Measurements from ENCODE around the gene WDR3.
A peak's percentile ranks its signal among the peaks of the same experiment; 100 is the strongest.
"Not testable (repeated sequence)": the region's sequence is repeated elsewhere in the genome, so short reads cannot be mapped to it uniquely, and the experiment has no call there.

WDR3 gene

GRCh38 chr1:117929343-117930172 is at the start of gene WDR3, which contains the start of gene GDAP2:
Gene WDR3 (plus strand): TSS chr1:117929739. CDS start chr1:117933320, 3,581 bp downstream.
Gene GDAP2 (minus strand): TSS chr1:117929621. CDS start chr1:117920357, 9,264 bp downstream.
- peak; percentile 96 for DNase-seq

GRCh38 chr1:117883616-117884015 is 45.9 kb upstream of the WDR3 start:
- DNase-seq: no peak

- DNase-seq: no peak
Observed at GRCh38 chr1:117886101-117886795, 43.3 kb upstream of the WDR3 start.

GRCh38 chr1:117890452-117890851 is 39.1 kb upstream of the WDR3 start:
- DNase-seq: no peak

GRCh38 chr1:117892512-117892911 is 37.0 kb upstream of the WDR3 start:
- DNase-seq: no peak

GRCh38 chr1:117894078-117894477 is 35.5 kb upstream of the WDR3 start:
- DNase-seq: no peak

GRCh38 chr1:117895482-117896114 is 33.9 kb upstream of the WDR3 start:
- peak; percentile 53 for DNase-seq

- DNase-seq: no peak
Observed at GRCh38 chr1:117897551-117897950, 32.0 kb upstream of the WDR3 start.

- no peak for DNase-seq
Observed at GRCh38 chr1:117899801-117900200, 29.7 kb upstream of the WDR3 start.

- DNase-seq: no peak
Observed at GRCh38 chr1:117902944-117903343, 26.6 kb upstream of the WDR3 start.

GRCh38 chr1:117904485-117904884 is 25.1 kb upstream of the WDR3 start:
- no peak for DNase-seq

- no peak for DNase-seq
Observed at GRCh38 chr1:117905019-117905418, 24.5 kb upstream of the WDR3 start.

GRCh38 chr1:117911051-117911450 is 18.5 kb upstream of the WDR3 start:
- no peak for DNase-seq

- no peak for DNase-seq
Observed at GRCh38 chr1:117919376-117919775, 10.2 kb upstream of the WDR3 start.

- DNase-seq: no peak
Observed at GRCh38 chr1:117921991-117922390, 7.5 kb upstream of the WDR3 start.

GRCh38 chr1:117922717-117923116 is 6.8 kb upstream of the WDR3 start:
- DNase-seq: not testable (repeated sequence)

GRCh38 chr1:117925981-117926380 is 3.6 kb upstream of the WDR3 start:
- no peak for DNase-seq

- peak; percentile 1 for DNase-seq
Observed at GRCh38 chr1:117928881-117929342, 627 bp upstream of the WDR3 start.

- DNase-seq: no peak
Observed at GRCh38 chr1:117930173-117930447, 571 bp downstream of the WDR3 start.

GRCh38 chr1:117930484-117930883 is 945 bp downstream of the WDR3 start:
- no peak for DNase-seq

GRCh38 chr1:117932576-117932975 is 3.0 kb downstream of the WDR3 start:
- no peak for DNase-seq

- no peak for DNase-seq
Observed at GRCh38 chr1:117933769-117934168, 4.2 kb downstream of the WDR3 start.

GRCh38 chr1:117942293-117942692 is 12.8 kb downstream of the WDR3 start:
- DNase-seq: no peak

- DNase-seq: no peak
Observed at GRCh38 chr1:117952386-117952785, 22.8 kb downstream of the WDR3 start.
